LNCAP (cell line): Measurements from ENCODE around the gene ERN2.

Experiments used
- TF ChIP-seq, protein P1 (sequence below): fragments of 450-650 bp; IDR thresholded peaks from 2 replicates; pipeline ENCODE4 v1.5.1; 2017; ENCODE audit warnings: mild to moderate bottlenecking

ERN2 gene

DNA sequence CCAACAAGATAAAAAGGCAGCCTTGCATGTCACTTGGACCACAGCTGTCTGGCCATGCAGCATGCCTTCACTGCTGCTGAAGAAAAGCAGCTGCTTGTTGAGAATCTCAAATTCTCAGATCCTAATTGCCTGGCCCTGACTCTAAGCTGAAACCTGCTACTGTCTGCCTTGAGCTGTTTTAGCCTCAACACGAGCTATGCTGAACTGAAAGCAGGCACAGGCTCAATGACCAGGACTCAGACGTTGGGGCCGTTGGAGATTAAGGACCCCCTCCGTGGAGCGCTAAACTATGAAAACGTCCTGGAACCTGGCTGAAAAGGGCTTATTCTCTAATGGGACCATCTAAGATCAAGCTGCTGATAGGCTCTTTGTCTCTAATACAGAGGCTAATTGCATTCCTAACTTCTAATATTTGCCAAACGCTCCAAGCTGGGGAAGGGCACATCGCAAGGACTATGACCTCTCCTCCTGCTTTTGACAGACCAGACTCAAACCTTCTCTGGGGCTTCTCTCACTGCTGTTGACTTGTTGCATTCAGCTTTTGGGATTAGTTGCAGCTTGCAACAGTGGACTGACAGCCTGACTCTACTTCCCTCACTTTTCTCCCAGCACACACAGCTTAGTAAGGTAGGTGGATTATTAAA is 38.9 kb downstream of the ERN2 start:
- TF ChIP-seq, protein P1, sequence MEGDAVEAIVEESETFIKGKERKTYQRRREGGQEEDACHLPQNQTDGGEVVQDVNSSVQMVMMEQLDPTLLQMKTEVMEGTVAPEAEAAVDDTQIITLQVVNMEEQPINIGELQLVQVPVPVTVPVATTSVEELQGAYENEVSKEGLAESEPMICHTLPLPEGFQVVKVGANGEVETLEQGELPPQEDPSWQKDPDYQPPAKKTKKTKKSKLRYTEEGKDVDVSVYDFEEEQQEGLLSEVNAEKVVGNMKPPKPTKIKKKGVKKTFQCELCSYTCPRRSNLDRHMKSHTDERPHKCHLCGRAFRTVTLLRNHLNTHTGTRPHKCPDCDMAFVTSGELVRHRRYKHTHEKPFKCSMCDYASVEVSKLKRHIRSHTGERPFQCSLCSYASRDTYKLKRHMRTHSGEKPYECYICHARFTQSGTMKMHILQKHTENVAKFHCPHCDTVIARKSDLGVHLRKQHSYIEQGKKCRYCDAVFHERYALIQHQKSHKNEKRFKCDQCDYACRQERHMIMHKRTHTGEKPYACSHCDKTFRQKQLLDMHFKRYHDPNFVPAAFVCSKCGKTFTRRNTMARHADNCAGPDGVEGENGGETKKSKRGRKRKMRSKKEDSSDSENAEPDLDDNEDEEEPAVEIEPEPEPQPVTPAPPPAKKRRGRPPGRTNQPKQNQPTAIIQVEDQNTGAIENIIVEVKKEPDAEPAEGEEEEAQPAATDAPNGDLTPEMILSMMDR: no peak

DNA sequence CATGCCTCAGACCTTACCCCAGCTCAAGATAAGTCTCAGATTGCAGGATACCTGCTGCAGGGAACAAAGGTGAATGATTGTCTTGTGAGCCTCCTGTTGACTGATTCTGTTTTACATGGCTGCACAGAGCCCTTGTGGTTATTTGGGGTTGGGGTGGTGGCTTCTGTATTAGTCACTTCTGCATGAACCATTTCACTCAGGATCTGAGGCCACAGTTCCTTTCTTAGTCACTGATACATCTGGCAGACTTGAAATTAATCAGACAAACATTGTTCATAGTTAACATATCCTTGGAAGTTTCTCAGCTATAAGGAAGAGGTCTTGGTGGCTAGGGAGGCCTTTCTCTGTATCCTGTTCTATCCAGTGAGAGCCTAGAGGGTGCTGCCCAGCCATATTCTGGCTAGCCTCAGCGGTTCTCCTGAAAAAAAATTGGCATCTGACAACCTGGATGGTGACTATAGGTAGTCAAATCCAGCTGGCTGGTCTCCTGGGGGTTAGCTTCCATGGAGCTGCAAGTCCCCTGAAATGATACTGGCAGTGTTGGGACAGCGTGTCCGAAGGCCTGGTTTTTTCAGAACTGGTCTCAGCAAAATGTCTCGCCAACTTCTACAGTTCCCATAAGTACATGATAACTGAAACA is 42.8 kb downstream of the ERN2 start:
- TF ChIP-seq, protein P1: no peak

DNA sequence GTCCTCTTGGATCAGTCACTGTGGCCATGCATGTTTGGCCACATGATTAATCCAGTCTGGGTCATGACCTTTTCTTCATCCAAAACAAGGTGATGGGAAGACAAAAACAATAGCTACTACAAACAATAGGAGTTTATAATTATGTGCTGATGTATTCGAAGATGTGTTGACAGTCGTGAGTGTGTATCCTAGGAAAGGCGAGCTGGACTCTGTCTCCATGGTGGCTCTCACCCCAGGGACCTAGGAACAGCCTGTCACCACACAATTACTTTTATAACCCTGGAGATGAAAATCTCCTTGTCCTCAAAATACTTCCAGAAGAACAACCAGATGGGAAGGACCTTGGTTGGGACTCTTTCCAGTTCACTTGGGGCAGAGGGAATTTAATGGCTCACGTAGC is 44.1 kb downstream of the ERN2 start:
- TF ChIP-seq, protein P1: no peak

DNA sequence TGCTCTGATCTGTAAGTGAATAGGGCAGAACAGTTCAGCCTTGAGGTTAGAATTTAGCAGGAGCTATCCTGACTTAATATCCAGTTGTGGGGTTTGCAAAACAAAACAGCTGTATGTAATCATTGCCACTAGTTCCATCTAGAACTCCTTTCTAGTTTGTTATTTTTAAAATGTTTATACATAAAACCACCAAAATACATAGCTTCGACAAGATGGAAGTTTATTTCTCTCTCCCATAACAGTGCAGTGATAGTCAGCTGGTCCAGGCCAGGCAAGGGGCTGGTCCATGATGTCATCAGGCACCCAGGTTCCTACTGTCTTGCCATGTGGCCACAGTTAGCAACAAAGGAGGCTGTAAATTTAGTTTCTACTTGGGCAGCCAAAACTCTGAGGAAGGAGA is 44.8 kb downstream of the ERN2 start:
- TF ChIP-seq, protein P1: no peak

DNA sequence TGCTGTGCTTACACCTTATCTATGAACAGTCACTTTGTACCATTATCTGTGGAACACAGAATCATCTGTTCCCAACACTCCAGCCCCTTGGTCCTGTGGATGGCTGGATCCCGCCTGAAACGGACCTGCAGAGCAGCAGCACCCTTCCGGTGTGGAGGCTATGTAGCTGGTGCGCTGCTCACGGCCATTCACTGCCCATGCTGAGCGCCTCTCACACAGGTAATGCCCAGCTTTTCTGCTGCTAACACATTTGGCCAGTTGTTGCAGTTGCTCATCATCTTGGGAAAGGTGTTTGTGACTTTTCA is 45.7 kb downstream of the ERN2 start:
- TF ChIP-seq, protein P1: no peak

DNA sequence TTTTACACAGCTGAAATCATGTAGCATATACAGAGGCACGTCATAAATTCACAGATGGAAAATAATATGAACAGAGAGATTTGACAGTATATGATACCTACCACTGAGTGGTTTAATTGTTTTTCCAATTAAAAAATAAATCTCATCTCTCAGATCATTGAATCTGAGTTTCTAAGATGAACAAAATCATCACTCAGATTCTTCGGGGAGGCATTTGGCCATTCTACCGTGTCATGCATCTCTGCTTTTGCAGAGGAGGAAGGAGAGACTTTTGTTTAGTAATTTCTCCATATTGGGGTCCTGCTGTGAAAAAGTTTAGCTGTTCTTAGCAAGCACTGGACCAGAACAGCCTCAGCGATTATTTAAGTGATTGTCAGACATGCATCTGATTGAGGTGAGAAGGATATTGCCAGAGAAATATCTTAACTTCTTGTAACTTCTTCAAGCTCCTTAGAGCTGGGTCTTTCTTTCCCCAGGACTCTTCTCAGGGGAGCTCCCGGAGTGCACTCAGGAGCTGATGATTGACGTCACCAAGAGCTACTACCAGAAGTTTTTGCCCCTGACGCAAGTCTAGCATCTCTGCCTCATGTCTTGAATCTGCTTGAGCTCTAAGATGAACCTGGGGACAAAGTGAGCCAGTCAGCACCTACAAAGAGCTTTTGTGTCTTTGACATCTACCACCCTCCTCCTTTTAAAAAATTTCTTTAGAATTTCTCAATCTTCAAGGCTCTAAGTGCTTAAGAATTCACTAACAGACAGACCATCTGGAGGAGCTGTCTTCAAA is 46.3 kb downstream of the ERN2 start:
- TF ChIP-seq, protein P1: no peak

DNA sequence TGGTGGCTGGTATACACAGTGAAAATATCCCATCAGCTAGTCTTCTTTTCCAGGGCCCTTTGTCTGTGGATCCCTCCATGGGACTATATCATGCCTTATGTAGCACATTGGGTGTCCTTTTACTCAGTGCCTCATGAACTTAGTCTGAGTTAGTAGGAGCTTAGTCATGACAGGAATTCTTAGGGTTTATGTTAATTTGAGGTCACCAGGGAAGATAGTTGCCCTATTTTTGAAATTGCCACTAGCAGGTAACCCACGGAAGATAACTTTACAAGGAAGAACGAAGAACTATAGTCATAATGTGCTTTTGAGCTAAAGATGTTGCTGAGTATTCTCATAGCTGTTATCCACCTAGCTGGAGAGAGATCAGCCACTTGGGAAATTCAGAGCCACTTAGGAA is 49.1 kb downstream of the ERN2 start:
- TF ChIP-seq, protein P1: no peak
